ENCODE measurements around the gene RTF2. TPM values are rescaled to one million over a fixed set of nuclear protein-coding genes. Genes with fewer than 3 reads are reported as not detected.
"Not testable (repeated sequence)": the region's sequence is repeated elsewhere in the genome, so short reads cannot be mapped to it uniquely, and the experiment has no call there.

RTF2 gene
- total RNA-seq, 1 donor from 2014 or later: 66.3 TPM

GRCh38 chr20:56518721-56519398, 50.4 kb downstream of the RTF2 start:
- H3K9me3 Mint-ChIP-seq (ENCODE audit: unreplicated experiment): peaks cover 3% of the 10 kb centered on the region
- TF ChIP-seq CTCF (IDR thresholded peaks at IDR 0.05; ENCODE audit: partially characterized antibody, unreplicated experiment): no peak
- no peak overlapping the region for H3K27ac Mint-ChIP-seq (ENCODE audit: unreplicated experiment)
- no peak overlapping the region for H3K4me3 Mint-ChIP-seq (ENCODE audit: unreplicated experiment)
- H3K4me1 Mint-ChIP-seq (ENCODE audit: low read depth, unreplicated experiment): peaks cover 7% of the 10 kb centered on the region
- no peak for DNase-seq
- peaks cover 2% of the 10 kb centered on the region for H3K27me3 Mint-ChIP-seq (ENCODE audit: unreplicated experiment)
- peaks cover 21% of the 10 kb centered on the region for H3K36me3 Mint-ChIP-seq (ENCODE audit: unreplicated experiment)

GRCh38 chr20:56519551-56519950, 51.1 kb downstream of the RTF2 start:
- Mint-ChIP-seq H3K27ac (ENCODE audit: unreplicated experiment) (no peak overlapping the region), H3K36me3 (ENCODE audit: unreplicated experiment) (peaks cover 21% of the 10 kb centered on the region), H3K4me3 (ENCODE audit: unreplicated experiment) (no peak overlapping the region), H3K4me1 (ENCODE audit: low read depth, unreplicated experiment) (peaks cover 3% of the 10 kb centered on the region), H3K9me3 (ENCODE audit: unreplicated experiment) (peaks cover 6% of the 10 kb centered on the region), H3K27me3 (ENCODE audit: unreplicated experiment) (peaks cover 2% of the 10 kb centered on the region)
- no peak for DNase-seq
- no peak for TF ChIP-seq CTCF (IDR thresholded peaks at IDR 0.05; ENCODE audit: partially characterized antibody, unreplicated experiment)

GRCh38 chr20:56520180-56520579, 51.8 kb downstream of the RTF2 start:
- TF ChIP-seq CTCF (IDR thresholded peaks at IDR 0.05; ENCODE audit: partially characterized antibody, unreplicated experiment): no peak
- no peak overlapping the region for H3K27ac Mint-ChIP-seq (ENCODE audit: unreplicated experiment)
- peaks cover 2% of the 10 kb centered on the region for H3K27me3 Mint-ChIP-seq (ENCODE audit: unreplicated experiment)
- H3K4me1 Mint-ChIP-seq (ENCODE audit: low read depth, unreplicated experiment): peaks cover 3% of the 10 kb centered on the region
- H3K36me3 Mint-ChIP-seq (ENCODE audit: unreplicated experiment): peaks cover 21% of the 10 kb centered on the region
- H3K4me3 Mint-ChIP-seq (ENCODE audit: unreplicated experiment): no peak overlapping the region
- H3K9me3 Mint-ChIP-seq (ENCODE audit: unreplicated experiment): peaks cover 6% of the 10 kb centered on the region
- DNase-seq: no peak

GRCh38 chr20:56520746-56521354, 52.4 kb downstream of the RTF2 start:
- not testable (repeated sequence) for H3K27ac Mint-ChIP-seq (ENCODE audit: unreplicated experiment); H3K27me3 Mint-ChIP-seq (ENCODE audit: unreplicated experiment); H3K9me3 Mint-ChIP-seq (ENCODE audit: unreplicated experiment); H3K4me1 Mint-ChIP-seq (ENCODE audit: low read depth, unreplicated experiment); H3K4me3 Mint-ChIP-seq (ENCODE audit: unreplicated experiment); DNase-seq
- H3K36me3 Mint-ChIP-seq (ENCODE audit: unreplicated experiment): peaks cover 21% of the 10 kb centered on the region

GRCh38 chr20:56522311-56522710, 53.9 kb downstream of the RTF2 start:
- no peak for DNase-seq
- H3K36me3 Mint-ChIP-seq (ENCODE audit: unreplicated experiment): peaks cover 21% of the 10 kb centered on the region
- no peak for TF ChIP-seq CTCF (IDR thresholded peaks at IDR 0.05; ENCODE audit: partially characterized antibody, unreplicated experiment)
- H3K27me3 Mint-ChIP-seq (ENCODE audit: unreplicated experiment): peaks cover 4% of the 10 kb centered on the region
- H3K9me3 Mint-ChIP-seq (ENCODE audit: unreplicated experiment): peaks cover 4% of the 10 kb centered on the region
- no peak overlapping the region for H3K4me3 Mint-ChIP-seq (ENCODE audit: unreplicated experiment)
- H3K27ac Mint-ChIP-seq (ENCODE audit: unreplicated experiment): no peak overlapping the region
- H3K4me1 Mint-ChIP-seq (ENCODE audit: low read depth, unreplicated experiment): no peaks in the 10 kb centered on the region

- not testable (repeated sequence) for H3K4me3 Mint-ChIP-seq (ENCODE audit: unreplicated experiment); DNase-seq; H3K27me3 Mint-ChIP-seq (ENCODE audit: unreplicated experiment); H3K4me1 Mint-ChIP-seq (ENCODE audit: low read depth, unreplicated experiment); H3K9me3 Mint-ChIP-seq (ENCODE audit: unreplicated experiment); H3K27ac Mint-ChIP-seq (ENCODE audit: unreplicated experiment)
- H3K36me3 Mint-ChIP-seq (ENCODE audit: unreplicated experiment): peaks cover 16% of the 10 kb centered on the region
Observed at GRCh38 chr20:56524444-56524843, 56.0 kb downstream of the RTF2 start, which contains the start of gene FAM209A. FAM209A (plus strand) TSS chr20:56524744; CDS start chr20:56524809, 65 bp downstream.

Data from glutamatergic neuron (in vitro differentiated cells).